Measurements from ENCODE around the gene DYNC1H1. TPM values are rescaled to one million over a fixed set of nuclear protein-coding genes. Genes with fewer than 3 reads are reported as not detected.

DYNC1H1 gene
- total RNA-seq, 1 donor from 2014 or later, result 338 TPM

GRCh38 chr14:101944451-101944850, 19.9 kb upstream of the DYNC1H1 start:
- DNase-seq (ENCODE audit: low read depth in 2 of 2), result no peak

GRCh38 chr14:101945171-101945570, 19.2 kb upstream of the DYNC1H1 start:
- DNase-seq (ENCODE audit: low read depth in 2 of 2), result no peak

- no peak for DNase-seq (ENCODE audit: low read depth in 2 of 2)
Observed at GRCh38 chr14:101947577-101947903, 16.8 kb upstream of the DYNC1H1 start.

GRCh38 chr14:101947904-101948665, 16.3 kb upstream of the DYNC1H1 start:
- peak; percentile 100 for DNase-seq (ENCODE audit: low read depth in 2 of 2)

GRCh38 chr14:101948666-101949216, 15.6 kb upstream of the DYNC1H1 start:
- no peak for DNase-seq (ENCODE audit: low read depth in 2 of 2)

- no peak for DNase-seq (ENCODE audit: low read depth in 2 of 2)
Observed at GRCh38 chr14:101950100-101950499, 14.3 kb upstream of the DYNC1H1 start.

- no peak for DNase-seq (ENCODE audit: low read depth in 2 of 2)
Observed at GRCh38 chr14:101950516-101951215, 13.7 kb upstream of the DYNC1H1 start.

- DNase-seq (ENCODE audit: low read depth in 2 of 2), result no peak
Observed at GRCh38 chr14:101953151-101953550, 11.2 kb upstream of the DYNC1H1 start.

GRCh38 chr14:101954501-101954900, 9.9 kb upstream of the DYNC1H1 start:
- no peak for DNase-seq (ENCODE audit: low read depth in 2 of 2)

GRCh38 chr14:101955695-101956161, 8.6 kb upstream of the DYNC1H1 start:
- no peak for DNase-seq (ENCODE audit: low read depth in 2 of 2)

- DNase-seq (ENCODE audit: low read depth in 2 of 2), result no peak
Observed at GRCh38 chr14:101956179-101956885, 8.0 kb upstream of the DYNC1H1 start.

- no peak for DNase-seq (ENCODE audit: low read depth in 2 of 2)
Observed at GRCh38 chr14:101957406-101958234, 6.8 kb upstream of the DYNC1H1 start.

GRCh38 chr14:101958418-101959180, 5.8 kb upstream of the DYNC1H1 start:
- no peak for DNase-seq (ENCODE audit: low read depth in 2 of 2)

- no peak for DNase-seq (ENCODE audit: low read depth in 2 of 2)
Observed at GRCh38 chr14:101959277-101959676, 5.1 kb upstream of the DYNC1H1 start.

- DNase-seq (ENCODE audit: low read depth in 2 of 2), result peak in 1 of 2 donors; percentile 41
Observed at GRCh38 chr14:101960225-101960624, 4.1 kb upstream of the DYNC1H1 start.

GRCh38 chr14:101961011-101961721, 3.2 kb upstream of the DYNC1H1 start:
- DNase-seq (ENCODE audit: low read depth in 2 of 2), result peak; percentile 69 to 81

GRCh38 chr14:101961746-101962502, 2.4 kb upstream of the DYNC1H1 start:
- DNase-seq (ENCODE audit: low read depth in 2 of 2), result no peak

GRCh38 chr14:101962503-101962874, 1.9 kb upstream of the DYNC1H1 start:
- peak in 1 of 2 donors; percentile 71 for DNase-seq (ENCODE audit: low read depth in 2 of 2)

GRCh38 chr14:101963052-101963451, 1.3 kb upstream of the DYNC1H1 start:
- no peak for DNase-seq (ENCODE audit: low read depth in 2 of 2)
